ENCODE measurements around the gene CCDC57. TPM values are rescaled to one million over a fixed set of nuclear protein-coding genes. Genes with fewer than 3 reads are reported as not detected.

CCDC57 gene
- total and polyA plus RNA-seq, 2 of the 8 experiments (the other 6 are each of a cell fraction or from before 2014, with no cell fraction given) = 8.4 to 12.9 TPM

GRCh38 chr17:82262344-82262743 lies 49.7 kb upstream of the CCDC57 start:
- no peak overlapping the region for H3K4me2 ChIP-seq (ENCODE audit: insufficient read depth in 1 of 2, low read depth in 2 of 2, low read length in 2 of 2)
- H3K56ac ChIP-seq (replicated peaks; ENCODE audit: insufficient read length, low read depth, low read length) = no peak overlapping the region
- no peak overlapping the region for H4K8ac ChIP-seq (ENCODE audit: extremely low read depth, insufficient read depth, low read length)
- DNase-seq (ENCODE audit: low read depth in 1 of 2, low spot score in 2 of 2) (no peak), FAIRE-seq (no peak)
- no peak overlapping the region for H3K18ac ChIP-seq (ENCODE audit: extremely low read depth, low read length)
- no peak overlapping the region for H3K4ac ChIP-seq (replicated peaks; ENCODE audit: insufficient read length, low read depth, low read length)
- H2AFZ ChIP-seq (ENCODE audit: low read length) = no peak overlapping the region
- no peak overlapping the region for H2BK5ac ChIP-seq (ENCODE audit: low read depth, low read length)
- no peak overlapping the region for H3K9ac ChIP-seq (replicated peaks in 1 of 4; ENCODE audit: extremely low read depth in 1 of 4, low read depth in 3 of 4, low read length in 3 of 4)
- no peak overlapping the region for H2BK120ac ChIP-seq (replicated peaks; ENCODE audit: low read depth, low read length)
- WGBS, 2 experiments (ENCODE audit: extremely low coverage in 1 of 2, insufficient coverage in 1 of 2, insufficient read length in 1 of 2, insufficient replicate concordance in 2 of 2, low coverage in 1 of 2, low lambda C conversion rate in 2 of 2, missing lambda C conversion rate in 1 of 2) = 91% methylated on average over 4 of the region's 4 CpGs; no CpG with 5 or more reads in 1 of the 2 experiments
- H2BK12ac ChIP-seq (ENCODE audit: low read depth, low read length) = no peak overlapping the region
- H3K14ac ChIP-seq (ENCODE audit: insufficient read length) = no peak overlapping the region
- peaks cover 38% of the 10 kb centered on the region for H3K79me1 ChIP-seq (ENCODE audit: low read depth, low read length)
- H2BK20ac ChIP-seq (ENCODE audit: low read length) = no peak overlapping the region
- TF ChIP-seq PHF8 (conservative IDR thresholded peaks at IDR 0.05; ENCODE audit: low read depth, low read length) = no peak
- no peak overlapping the region for H2AK5ac ChIP-seq (ENCODE audit: low read depth, low read length)
- no peak overlapping the region for H4K91ac ChIP-seq (replicated peaks; ENCODE audit: insufficient read length, low read length)
- no peak overlapping the region for H3K27ac ChIP-seq (ENCODE audit: low read depth, low read length)
- no peak overlapping the region for H3K4me3 ChIP-seq (ENCODE audit: extremely low read depth in 1 of 4, insufficient read depth in 2 of 4, low read depth in 3 of 4, low read length in 4 of 4)
- peaks cover 36 to 54% of the 10 kb centered on the region in 2 experiments for H4K20me1 ChIP-seq (replicated peaks in 1 of 2; ENCODE audit: control insufficient read depth in 1 of 2, insufficient read depth in 2 of 2, low read length in 2 of 2)
- no peaks in the 10 kb centered on the region for H3K23me2 ChIP-seq (ENCODE audit: low read depth, low read length)
- H4K5ac ChIP-seq (ENCODE audit: insufficient read length, low read depth, low read length) = no peak overlapping the region
- peaks cover 11 to 89% of the 10 kb centered on the region in 2 experiments; a peak in 3 of 4 replicates for H3K79me2 ChIP-seq (ENCODE audit: control insufficient read depth in 1 of 2, insufficient read depth in 2 of 2, low read length in 2 of 2)
- ChIA-PET POLR2A (ENCODE audit: partially characterized antibody) (interaction anchor here (1.0 kb wide), 2 partner anchors 26 to 30 kb away, joined by 3 read pairs; no protein-coding TSS in a partner anchor), CTCF (ENCODE audit: partially characterized antibody) (interaction anchor here (0.5 to 1.5 kb wide), 3 partner anchors 54 to 292 kb away, joined by 3 to 4 read pairs (median 3); no protein-coding TSS in a partner anchor)
- H3K36me3 ChIP-seq (ENCODE audit: control insufficient read depth in 2 of 4, insufficient read depth in 4 of 4, low read length in 3 of 4) = peaks cover 35 to 89% (median 67%) of the 10 kb centered on the region in 4 experiments
- no peak overlapping the region for H3K23ac ChIP-seq (ENCODE audit: insufficient read length)
- no peaks in the 10 kb centered on the region for H3K27me3 ChIP-seq (replicated peaks in 1 of 4; ENCODE audit: control insufficient read depth in 3 of 4, extremely low read depth in 1 of 4, insufficient read depth in 3 of 4, low read length in 3 of 4)
- H3K9me3 ChIP-seq (ENCODE audit: insufficient read depth in 2 of 2, low read depth in 1 of 2, low read length in 1 of 2) = peaks cover 0 to 4% of the 10 kb centered on the region in 2 experiments; a peak in 1 of 4 replicates
- no peak overlapping the region for H2BK15ac ChIP-seq (ENCODE audit: low read length)
- no peaks in the 10 kb centered on the region for H3K4me1 ChIP-seq (replicated peaks in 1 of 4; ENCODE audit: control insufficient read depth in 3 of 4, insufficient read depth in 4 of 4, low read length in 3 of 4)
